Ovary (tissue), 3 donors: ENCODE results near the gene LYSET.

Experiments used
- CTCF ChIP-seq, 3 donors: fragments of 450-650 bp in 2 of 3; fragments of 200-600 bp in 1 of 3; IDR thresholded peaks; one replicate each; pipeline versions ENCODE4 v1.5.1 to v1.8.0; 2016 to 2022; ENCODE audit warnings: antibody characterized with exemption in 3 of 3, mild to moderate bottlenecking in 1 of 3
- EP300 ChIP-seq: sonication (generic); formaldehyde crosslinking; IDR thresholded peaks from one replicate; pipeline ENCODE4 v1.6.1; 2017; ENCODE audit warnings: antibody characterized with exemption
- POLR2A ChIP-seq: fragments of 450-650 bp; IDR thresholded peaks from one replicate; pipeline ENCODE4 v1.6.1; 2017; ENCODE audit warnings: antibody characterized with exemption, mild to moderate bottlenecking, moderate library complexity
- donor health status: DM: no; HTN: no; CAD: no.

- TF ChIP-seq CTCF (IDR thresholded peaks at IDR 0.05) (peak; percentile 29 to 53 (median 47)), POLR2A (peak; percentile 77), EP300 (no peak)
Measured at GRCh38 chr14:93206793-93207467, 21.8 kb downstream of the LYSET start, which contains the start of the genes GON7 and UBR7.
